HepG2 (cell line): ENCODE measurements around the gene LMF2. TPM values are rescaled to one million over a fixed set of nuclear protein-coding genes. Genes with fewer than 3 reads are reported as not detected.

Experiments
- KDM5B ChIP-seq: sonication (generic); formaldehyde crosslinking; IDR thresholded peaks from 2 replicates; pipeline ENCODE4 v1.4.0; 2020; ENCODE audit warnings: missing genetic modification reagents, mild to moderate bottlenecking, borderline replicate concordance
- MTA1 ChIP-seq: sonication (generic); formaldehyde crosslinking; IDR thresholded peaks from 2 replicates; pipeline ENCODE4 v1.4.0; 2020; ENCODE audit warnings: missing genetic modification reagents, mild to moderate bottlenecking, borderline replicate concordance
- NFE2L2 ChIP-seq: fragments of 150-350 bp; IDR thresholded peaks from 2 replicates; pipeline ENCODE4 v1.6.1; 2014; ENCODE audit warnings: low read length
- RXRA ChIP-seq: sonication (generic); formaldehyde crosslinking; IDR thresholded peaks from 2 replicates; pipeline ENCODE4 v1.5.1; 2020; ENCODE audit warnings: missing genetic modification reagents
- SNAPC2 ChIP-seq: sonication (generic); formaldehyde crosslinking; IDR thresholded peaks from 2 replicates; pipeline ENCODE4 v1.8.1; 2022; ENCODE audit warnings: mild to moderate bottlenecking, missing genetic modification reagents
- SPEN ChIP-seq: sonication (generic); formaldehyde crosslinking; IDR thresholded peaks from 2 replicates; pipeline ENCODE4 v1.5.1; 2020; ENCODE audit warnings: low read depth, mild to moderate bottlenecking, missing genetic modification reagents
- ZNF567 ChIP-seq: sonication (generic); formaldehyde crosslinking; IDR thresholded peaks from 2 replicates; pipeline ENCODE4 v1.8.1; 2023; ENCODE audit warnings: mild to moderate bottlenecking, missing genetic modification reagents, borderline replicate concordance
- ZNF598 ChIP-seq: sonication (generic); formaldehyde crosslinking; IDR thresholded peaks from 2 replicates; pipeline ENCODE4 v1.5.1; 2020; ENCODE audit warnings: mild to moderate bottlenecking, missing genetic modification reagents, borderline replicate concordance
- ZNF607 ChIP-seq: sonication (generic); formaldehyde crosslinking; IDR thresholded peaks from 2 replicates; pipeline ENCODE4 v1.5.1; 2020; ENCODE audit warnings: missing genetic modification reagents, mild to moderate bottlenecking, borderline replicate concordance
- polyA plus RNA-seq, 8 experiments: library from polyadenylated mRNA; depleted of rRNA in 3 of 8; stranded (reverse) in 7 of 8; unstranded in 1 of 8; fragments of >200 nt; fragmentation: Illumina TruSeq in 4 of 8; extraction: Trizol in 4 of 8; gene quantifications; 2 replicates each; pipeline versions ENCODE4 v1.2.1 to v1.2.3, GENCODE V29; 2011 to 2016; ENCODE audit warnings: low read depth in 4 of 8, missing spikeins in 1 of 8, mixed read lengths in 1 of 8; ENCODE audit not compliant: insufficient read depth in 1 of 8
- total RNA-seq, 5 experiments: library from RNA; depleted of rRNA; stranded (reverse); fragments of >200 nt; fragmentation: Illumina TruSeq; extraction: Trizol; gene quantifications; 2 replicates each; pipeline ENCODE4 v1.2.3, GENCODE V29; 2016; ENCODE audit warnings: low read depth in 1 of 5
- TF ChIP-seq, protein P1 (sequence below): sonication (generic); formaldehyde crosslinking; IDR thresholded peaks from 2 replicates; pipeline ENCODE4 v1.5.0; 2020; ENCODE audit warnings: missing genetic modification reagents, mild to moderate bottlenecking, borderline replicate concordance
- TF ChIP-seq, protein P2 (sequence below): sonication (generic); formaldehyde crosslinking; IDR thresholded peaks from 2 replicates; pipeline ENCODE4 v1.5.1; 2020; ENCODE audit warnings: missing genetic modification reagents, mild to moderate bottlenecking, borderline replicate concordance
- TF ChIP-seq, protein P3 (sequence below): sonication (generic); formaldehyde crosslinking; IDR thresholded peaks from 2 replicates; pipeline ENCODE4 v1.5.1; 2020; ENCODE audit warnings: mild to moderate bottlenecking, missing genetic modification reagents, moderate library complexity
- TF ChIP-seq, protein P4 (sequence below): sonication (generic); formaldehyde crosslinking; IDR thresholded peaks from 2 replicates; pipeline ENCODE4 v1.4.0; 2020; ENCODE audit warnings: missing genetic modification reagents, borderline replicate concordance

LMF2 gene
- total and polyA plus RNA-seq, 2 of the 13 experiments (the other 11 are each of a cell fraction or from before 2014, with no cell fraction given): 23.3 to 30.6 TPM

DNA sequence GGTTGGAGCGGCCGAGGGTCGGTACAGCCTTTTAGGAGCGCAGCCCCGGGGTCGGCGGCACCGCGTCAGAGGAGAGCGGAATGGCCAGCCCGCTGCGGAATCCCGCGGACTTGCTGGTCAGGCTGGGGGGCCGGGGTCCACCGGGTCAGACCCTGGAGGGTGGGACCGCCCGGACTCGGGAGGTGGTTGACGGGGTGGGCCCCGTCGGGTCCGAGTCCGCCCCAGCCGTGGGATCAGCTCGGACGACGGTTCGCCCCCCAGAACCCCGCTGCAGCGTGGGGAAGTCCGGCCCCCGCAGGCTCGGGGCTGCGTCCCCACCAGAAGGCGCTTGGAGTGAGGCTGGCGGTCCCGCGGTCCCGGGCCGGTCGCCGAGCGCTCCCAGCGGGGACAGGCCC is 26.5 kb downstream of the LMF2 start (continued):
- peak; percentile 32; the same call in 1 of the 2 replicates for TF ChIP-seq ZNF598 (CRISPR knock-in tag)
- TF ChIP-seq, protein P1, sequence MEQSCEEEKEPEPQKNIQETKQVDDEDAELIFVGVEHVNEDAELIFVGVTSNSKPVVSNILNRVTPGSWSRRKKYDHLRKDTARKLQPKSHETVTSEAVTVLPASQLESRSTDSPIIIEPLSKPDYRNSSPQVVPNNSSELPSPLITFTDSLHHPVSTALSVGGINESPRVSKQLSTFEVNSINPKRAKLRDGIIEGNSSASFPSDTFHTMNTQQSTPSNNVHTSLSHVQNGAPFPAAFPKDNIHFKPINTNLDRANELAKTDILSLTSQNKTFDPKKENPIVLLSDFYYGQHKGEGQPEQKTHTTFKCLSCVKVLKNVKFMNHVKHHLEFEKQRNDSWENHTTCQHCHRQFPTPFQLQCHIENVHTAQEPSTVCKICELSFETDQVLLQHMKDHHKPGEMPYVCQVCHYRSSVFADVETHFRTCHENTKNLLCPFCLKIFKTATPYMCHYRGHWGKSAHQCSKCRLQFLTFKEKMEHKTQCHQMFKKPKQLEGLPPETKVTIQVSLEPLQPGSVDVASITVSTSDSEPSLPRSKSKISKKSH (CRISPR knock-in tag): 0 out of 2 replicates have a peak, but pooled peaks have one; percentile 18
- TF ChIP-seq, protein P2, sequence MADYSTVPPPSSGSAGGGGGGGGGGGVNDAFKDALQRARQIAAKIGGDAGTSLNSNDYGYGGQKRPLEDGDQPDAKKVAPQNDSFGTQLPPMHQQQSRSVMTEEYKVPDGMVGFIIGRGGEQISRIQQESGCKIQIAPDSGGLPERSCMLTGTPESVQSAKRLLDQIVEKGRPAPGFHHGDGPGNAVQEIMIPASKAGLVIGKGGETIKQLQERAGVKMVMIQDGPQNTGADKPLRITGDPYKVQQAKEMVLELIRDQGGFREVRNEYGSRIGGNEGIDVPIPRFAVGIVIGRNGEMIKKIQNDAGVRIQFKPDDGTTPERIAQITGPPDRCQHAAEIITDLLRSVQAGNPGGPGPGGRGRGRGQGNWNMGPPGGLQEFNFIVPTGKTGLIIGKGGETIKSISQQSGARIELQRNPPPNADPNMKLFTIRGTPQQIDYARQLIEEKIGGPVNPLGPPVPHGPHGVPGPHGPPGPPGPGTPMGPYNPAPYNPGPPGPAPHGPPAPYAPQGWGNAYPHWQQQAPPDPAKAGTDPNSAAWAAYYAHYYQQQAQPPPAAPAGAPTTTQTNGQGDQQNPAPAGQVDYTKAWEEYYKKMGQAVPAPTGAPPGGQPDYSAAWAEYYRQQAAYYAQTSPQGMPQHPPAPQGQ (CRISPR knock-in tag): no peak
- 0 out of 2 replicates have a peak, but pooled peaks have one; percentile 26 for TF ChIP-seq SNAPC2 (CRISPR knock-in tag)
- TF ChIP-seq, protein P3, sequence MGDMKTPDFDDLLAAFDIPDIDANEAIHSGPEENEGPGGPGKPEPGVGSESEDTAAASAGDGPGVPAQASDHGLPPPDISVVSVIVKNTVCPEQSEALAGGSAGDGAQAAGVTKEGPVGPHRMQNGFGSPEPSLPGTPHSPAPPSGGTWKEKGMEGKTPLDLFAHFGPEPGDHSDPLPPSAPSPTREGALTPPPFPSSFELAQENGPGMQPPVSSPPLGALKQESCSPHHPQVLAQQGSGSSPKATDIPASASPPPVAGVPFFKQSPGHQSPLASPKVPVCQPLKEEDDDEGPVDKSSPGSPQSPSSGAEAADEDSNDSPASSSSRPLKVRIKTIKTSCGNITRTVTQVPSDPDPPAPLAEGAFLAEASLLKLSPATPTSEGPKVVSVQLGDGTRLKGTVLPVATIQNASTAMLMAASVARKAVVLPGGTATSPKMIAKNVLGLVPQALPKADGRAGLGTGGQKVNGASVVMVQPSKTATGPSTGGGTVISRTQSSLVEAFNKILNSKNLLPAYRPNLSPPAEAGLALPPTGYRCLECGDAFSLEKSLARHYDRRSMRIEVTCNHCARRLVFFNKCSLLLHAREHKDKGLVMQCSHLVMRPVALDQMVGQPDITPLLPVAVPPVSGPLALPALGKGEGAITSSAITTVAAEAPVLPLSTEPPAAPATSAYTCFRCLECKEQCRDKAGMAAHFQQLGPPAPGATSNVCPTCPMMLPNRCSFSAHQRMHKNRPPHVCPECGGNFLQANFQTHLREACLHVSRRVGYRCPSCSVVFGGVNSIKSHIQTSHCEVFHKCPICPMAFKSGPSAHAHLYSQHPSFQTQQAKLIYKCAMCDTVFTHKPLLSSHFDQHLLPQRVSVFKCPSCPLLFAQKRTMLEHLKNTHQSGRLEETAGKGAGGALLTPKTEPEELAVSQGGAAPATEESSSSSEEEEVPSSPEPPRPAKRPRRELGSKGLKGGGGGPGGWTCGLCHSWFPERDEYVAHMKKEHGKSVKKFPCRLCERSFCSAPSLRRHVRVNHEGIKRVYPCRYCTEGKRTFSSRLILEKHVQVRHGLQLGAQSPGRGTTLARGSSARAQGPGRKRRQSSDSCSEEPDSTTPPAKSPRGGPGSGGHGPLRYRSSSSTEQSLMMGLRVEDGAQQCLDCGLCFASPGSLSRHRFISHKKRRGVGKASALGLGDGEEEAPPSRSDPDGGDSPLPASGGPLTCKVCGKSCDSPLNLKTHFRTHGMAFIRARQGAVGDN (CRISPR knock-in tag): peak; percentile 33; the same call in 1 of the 2 replicates
- TF ChIP-seq, protein P4, sequence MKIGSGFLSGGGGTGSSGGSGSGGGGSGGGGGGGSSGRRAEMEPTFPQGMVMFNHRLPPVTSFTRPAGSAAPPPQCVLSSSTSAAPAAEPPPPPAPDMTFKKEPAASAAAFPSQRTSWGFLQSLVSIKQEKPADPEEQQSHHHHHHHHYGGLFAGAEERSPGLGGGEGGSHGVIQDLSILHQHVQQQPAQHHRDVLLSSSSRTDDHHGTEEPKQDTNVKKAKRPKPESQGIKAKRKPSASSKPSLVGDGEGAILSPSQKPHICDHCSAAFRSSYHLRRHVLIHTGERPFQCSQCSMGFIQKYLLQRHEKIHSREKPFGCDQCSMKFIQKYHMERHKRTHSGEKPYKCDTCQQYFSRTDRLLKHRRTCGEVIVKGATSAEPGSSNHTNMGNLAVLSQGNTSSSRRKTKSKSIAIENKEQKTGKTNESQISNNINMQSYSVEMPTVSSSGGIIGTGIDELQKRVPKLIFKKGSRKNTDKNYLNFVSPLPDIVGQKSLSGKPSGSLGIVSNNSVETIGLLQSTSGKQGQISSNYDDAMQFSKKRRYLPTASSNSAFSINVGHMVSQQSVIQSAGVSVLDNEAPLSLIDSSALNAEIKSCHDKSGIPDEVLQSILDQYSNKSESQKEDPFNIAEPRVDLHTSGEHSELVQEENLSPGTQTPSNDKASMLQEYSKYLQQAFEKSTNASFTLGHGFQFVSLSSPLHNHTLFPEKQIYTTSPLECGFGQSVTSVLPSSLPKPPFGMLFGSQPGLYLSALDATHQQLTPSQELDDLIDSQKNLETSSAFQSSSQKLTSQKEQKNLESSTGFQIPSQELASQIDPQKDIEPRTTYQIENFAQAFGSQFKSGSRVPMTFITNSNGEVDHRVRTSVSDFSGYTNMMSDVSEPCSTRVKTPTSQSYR: no peak
- TF ChIP-seq ZNF607 (CRISPR knock-in tag): 0 out of 2 replicates have a peak, but pooled peaks have one; percentile 19
- no peak for TF ChIP-seq SPEN (CRISPR knock-in tag)
- TF ChIP-seq KDM5B (CRISPR knock-in tag): peak; percentile 47; the same call in 1 of the 2 replicates
- TF ChIP-seq RXRA: peak; percentile 32; the same call in 1 of the 2 replicates
- 0 out of 2 replicates have a peak, but pooled peaks have one; percentile 27 for TF ChIP-seq ZNF567 (CRISPR knock-in tag)
- TF ChIP-seq NFE2L2: no peak
- TF ChIP-seq MTA1: no peak
